ENCODE measurements around the gene ERBB4. TPM values are rescaled to one million over a fixed set of nuclear protein-coding genes. Genes with fewer than 3 reads are reported as not detected.

ERBB4 gene
- polyA plus RNA-seq, 1 of the 3 experiments (the other 2 are of a cell fraction): 0.05 TPM

- peaks cover 6% of the 10 kb centered on the region; the same call in 1 of the 2 replicates for H3K9me3 ChIP-seq
- WGBS (ENCODE audit: low lambda C conversion rate): 83% methylated on average over 5 of the region's 5 CpGs
- H3K9ac ChIP-seq: no peak overlapping the region
- H2AFZ ChIP-seq (ENCODE audit: low read depth): no peak overlapping the region
- peaks cover 8% of the 10 kb centered on the region for H3F3A ChIP-seq (replicated peaks; ENCODE audit: insufficient read depth)
- ChIA-PET POLR2A (no interaction called here), CTCF (no interaction called here)
- no peak for TF ChIP-seq TAF1 (IDR thresholded peaks at IDR 0.05; ENCODE audit: borderline replicate concordance, low read depth, low read length)
- TF ChIP-seq FOXM1 (IDR thresholded peaks at IDR 0.05; ENCODE audit: low read depth): no peak
- TF ChIP-seq JUND (IDR thresholded peaks at IDR 0.05): no peak
- no peak for TF ChIP-seq CHD2 (IDR thresholded peaks at IDR 0.05; ENCODE audit: low read length, partially characterized antibody)
- no peak for TF ChIP-seq EP300 (IDR thresholded peaks at IDR 0.05; ENCODE audit: borderline replicate concordance in 1 of 2, low read depth in 1 of 2, low read length in 1 of 2)
- no peak for TF ChIP-seq RAD21 (IDR thresholded peaks at IDR 0.05; ENCODE audit: low read length)
- TF ChIP-seq MXI1 (IDR thresholded peaks at IDR 0.05; ENCODE audit: low read depth, low read length): no peak
- H3K36me3 ChIP-seq (replicated peaks in 1 of 2; ENCODE audit: control insufficient read depth in 1 of 2, insufficient read depth in 2 of 2, low read length in 1 of 2): peaks cover 0 to 4% of the 10 kb centered on the region in 2 experiments
- no peak overlapping the region for H3K4me2 ChIP-seq
- no peaks in the 10 kb centered on the region for H4K20me1 ChIP-seq (ENCODE audit: insufficient read depth)
- no peaks in the 10 kb centered on the region for H3K27me3 ChIP-seq (ENCODE audit: insufficient read depth)
- no peaks in the 10 kb centered on the region for H3K9me2 ChIP-seq
- no peak overlapping the region for H3K27ac ChIP-seq (ENCODE audit: low read depth in 2 of 2, low read length in 1 of 2)
- no peak for DNase-seq
- H3K4me1 ChIP-seq (ENCODE audit: control insufficient read depth in 1 of 2, insufficient read depth in 2 of 2, low read depth in 1 of 2, low read length in 1 of 2): peaks cover 0 to 8% of the 10 kb centered on the region in 2 experiments; a peak in 1 of 4 replicates
- H3K4me3 ChIP-seq (ENCODE audit: low read depth in 2 of 2, low read length in 1 of 2): no peak overlapping the region
- no peaks in the 10 kb centered on the region for H3K79me2 ChIP-seq (ENCODE audit: insufficient read depth)
Observed at GRCh38 chr2:212426637-212427412, 111.8 kb downstream of the ERBB4 start.

- TF ChIP-seq MXI1 (IDR thresholded peaks at IDR 0.05; ENCODE audit: low read depth, low read length): no peak
- no peak for TF ChIP-seq REST (IDR thresholded peaks at IDR 0.05; ENCODE audit: low read depth, low read length)
- no peak for TF ChIP-seq GATA2 (CRISPR knock-in tag; IDR thresholded peaks at IDR 0.05)
- TF ChIP-seq TAF1 (IDR thresholded peaks at IDR 0.05; ENCODE audit: borderline replicate concordance, low read depth, low read length): no peak
- TF ChIP-seq MAX (IDR thresholded peaks at IDR 0.05; ENCODE audit: low read depth): no peak
- Histone ChIP-seq H3K79me2 (ENCODE audit: insufficient read depth) (no peaks in the 10 kb centered on the region), H3K27ac (ENCODE audit: low read depth in 2 of 2, low read length in 1 of 2) (no peak overlapping the region), H3K4me3 (ENCODE audit: low read depth in 2 of 2, low read length in 1 of 2) (no peak overlapping the region), H3K27me3 (ENCODE audit: insufficient read depth) (no peaks in the 10 kb centered on the region), H3K4me2 (no peak overlapping the region), H4K20me1 (ENCODE audit: insufficient read depth) (no peaks in the 10 kb centered on the region), H3K9me3 (peaks cover 6% of the 10 kb centered on the region; the same call in 1 of the 2 replicates), H3K4me1 (ENCODE audit: control insufficient read depth in 1 of 2, insufficient read depth in 2 of 2, low read depth in 1 of 2, low read length in 1 of 2) (peaks cover 0 to 16% of the 10 kb centered on the region in 2 experiments; a peak in 1 of 4 replicates), H3K36me3 (replicated peaks in 1 of 2; ENCODE audit: control insufficient read depth in 1 of 2, insufficient read depth in 2 of 2, low read length in 1 of 2) (peaks cover 0 to 4% of the 10 kb centered on the region in 2 experiments), H3K9ac (no peak overlapping the region), H2AFZ (ENCODE audit: low read depth) (no peak overlapping the region), H3F3A (replicated peaks; ENCODE audit: insufficient read depth) (peaks cover 15% of the 10 kb centered on the region), H3K9me2 (no peaks in the 10 kb centered on the region)
- DNase-seq: no peak
- POLR2A ChIA-PET: no interaction called here
- CTCF ChIA-PET: interaction anchor here (0.7 to 1.5 kb wide), 3 partner anchors 9 to 14 kb away, joined by 3 to 4 read pairs (median 3); no protein-coding TSS in a partner anchor
Observed at GRCh38 chr2:212424082-212424481, 114.5 kb downstream of the ERBB4 start.

All from SK-N-SH (cell line).